Measurements from ENCODE around the gene STMN1.
A peak's percentile ranks its signal among the peaks of the same experiment; 100 is the strongest.
"Not testable (repeated sequence)": the region's sequence is repeated elsewhere in the genome, so short reads cannot be mapped to it uniquely, and the experiment has no call there.

STMN1 gene

GRCh38 chr1:25905680-25906643 is at the start of gene STMN1:
Gene STMN1, minus strand, starts transcription at chr1:25906419. Its CDS starts 1,743 bp downstream, at chr1:25904676.
- DNase-seq (ENCODE audit: low read depth) = peak; percentile 88

- no peak for DNase-seq (ENCODE audit: low read depth)
Measured at GRCh38 chr1:25955553-25955952, 49.3 kb upstream of the STMN1 start.

- no peak for DNase-seq (ENCODE audit: low read depth)
Measured at GRCh38 chr1:25954282-25954938, 48.2 kb upstream of the STMN1 start.

- DNase-seq (ENCODE audit: low read depth) = no peak
Measured at GRCh38 chr1:25952841-25953401, 46.7 kb upstream of the STMN1 start.

GRCh38 chr1:25948641-25949040 is 42.4 kb upstream of the STMN1 start:
- no peak for DNase-seq (ENCODE audit: low read depth)

- no peak for DNase-seq (ENCODE audit: low read depth)
Measured at GRCh38 chr1:25947027-25947426, 40.8 kb upstream of the STMN1 start.

GRCh38 chr1:25945761-25946160 is 39.5 kb upstream of the STMN1 start:
- no peak for DNase-seq (ENCODE audit: low read depth)

- no peak for DNase-seq (ENCODE audit: low read depth)
Measured at GRCh38 chr1:25944986-25945385, 38.8 kb upstream of the STMN1 start.

GRCh38 chr1:25943511-25943910 is 37.3 kb upstream of the STMN1 start:
- DNase-seq (ENCODE audit: low read depth) = not testable (repeated sequence)

GRCh38 chr1:25936947-25937346 is 30.7 kb upstream of the STMN1 start:
- DNase-seq (ENCODE audit: low read depth) = no peak

GRCh38 chr1:25933479-25934365 is 27.5 kb upstream of the STMN1 start:
- DNase-seq (ENCODE audit: low read depth) = no peak

GRCh38 chr1:25932811-25933400 is 26.7 kb upstream of the STMN1 start:
- not testable (repeated sequence) for DNase-seq (ENCODE audit: low read depth)

GRCh38 chr1:25932321-25932720 is 26.1 kb upstream of the STMN1 start:
- no peak for DNase-seq (ENCODE audit: low read depth)

GRCh38 chr1:25929016-25929415 is 22.8 kb upstream of the STMN1 start:
- no peak for DNase-seq (ENCODE audit: low read depth)

- no peak for DNase-seq (ENCODE audit: low read depth)
Measured at GRCh38 chr1:25927521-25928265, 21.5 kb upstream of the STMN1 start.

GRCh38 chr1:25926731-25927496 is 20.7 kb upstream of the STMN1 start:
- DNase-seq (ENCODE audit: low read depth) = no peak

- DNase-seq (ENCODE audit: low read depth) = no peak
Measured at GRCh38 chr1:25924454-25924853, 18.2 kb upstream of the STMN1 start.

GRCh38 chr1:25922971-25923552 is 16.8 kb upstream of the STMN1 start:
- no peak for DNase-seq (ENCODE audit: low read depth)
